SK-N-SH (cell line): ENCODE measurements around the gene CERS1.

Source experiments
- CTCF ChIP-seq: fragments of 200-600 bp; sonication (generic); IDR thresholded peaks from 2 replicates; pipeline ENCODE4 v1.6.1; 2017; ENCODE audit warnings: antibody characterized with exemption, mild to moderate bottlenecking, moderate library complexity
- EP300 ChIP-seq, 2 experiments: IDR thresholded peaks; 2 replicates each; pipeline versions ENCODE4 v1.4.0 to v1.6.1; 2012; ENCODE audit warnings: borderline replicate concordance in 1 of 2, low read depth in 1 of 2, low read length in 1 of 2
- FOSL2 ChIP-seq: IDR thresholded peaks from 2 replicates; pipeline ENCODE4 v1.4.0; 2012; ENCODE audit warnings: low read depth, mild to moderate bottlenecking, moderate library complexity, borderline replicate concordance
- GABPA ChIP-seq: IDR thresholded peaks from 2 replicates; pipeline ENCODE4 v1.4.0; 2012; ENCODE audit warnings: low read depth, mild to moderate bottlenecking
- MXI1 ChIP-seq: IDR thresholded peaks from 2 replicates; pipeline ENCODE4 v1.6.1; 2012; ENCODE audit warnings: mild to moderate bottlenecking, low read depth, low read length, improper control_type of control experiment
- NFIC ChIP-seq: IDR thresholded peaks from 2 replicates; pipeline ENCODE4 v1.4.0; 2012; ENCODE audit warnings: borderline replicate concordance
- NRF1 ChIP-seq: IDR thresholded peaks from 2 replicates; pipeline ENCODE4 v1.6.1; 2012; ENCODE audit warnings: low read depth, mild to moderate bottlenecking, low read length
- POLR2AphosphoS5 ChIP-seq: IDR thresholded peaks from 2 replicates; pipeline ENCODE4 v1.6.1; 2012; ENCODE audit warnings: low read depth, low read length
- RXRA ChIP-seq: IDR thresholded peaks from 2 replicates; pipeline ENCODE4 v1.4.0; 2012; ENCODE audit warnings: low read depth, mild to moderate bottlenecking, borderline replicate concordance
- TAF1 ChIP-seq: IDR thresholded peaks from 2 replicates; pipeline ENCODE4 v1.6.1; 2012; ENCODE audit warnings: low read depth, mild to moderate bottlenecking, low read length, moderate library complexity, borderline replicate concordance
- YY1 ChIP-seq: IDR thresholded peaks from 2 replicates; pipeline ENCODE4 v1.4.0; 2012; ENCODE audit warnings: low read depth, mild to moderate bottlenecking

- TF ChIP-seq CTCF: no peak
- no peak for TF ChIP-seq GABPA
- no peak for TF ChIP-seq MXI1
- TF ChIP-seq NRF1: no peak
- no peak for TF ChIP-seq NFIC
- TF ChIP-seq EP300 (IDR thresholded peaks at IDR 0.05; ENCODE audit: borderline replicate concordance in 1 of 2, low read depth in 1 of 2, low read length in 1 of 2): no peak
- no peak for TF ChIP-seq POLR2AphosphoS5
- TF ChIP-seq FOSL2: no peak
- no peak for TF ChIP-seq RXRA
- TF ChIP-seq YY1: no peak
- no peak for TF ChIP-seq TAF1
These were observed 33.4 kb upstream of the CERS1 start for GRCh38 chr19:18929311-18929710.
